ENCODE data around the gene TEX19. TPM values are rescaled to one million over a fixed set of nuclear protein-coding genes. Genes with fewer than 3 reads are reported as not detected.

The TEX19 gene
- total RNA-seq, 1 donor, result under 0.01 TPM

- Histone ChIP-seq H2AFZ (ENCODE audit: low read length) (no peak overlapping the region), H3K27me3 (ENCODE audit: insufficient read depth, low read length) (peaks cover 9% of the 10 kb centered on the region), H3K79me2 (ENCODE audit: insufficient read depth, low read length) (no peaks in the 10 kb centered on the region), H3K9me3 (ENCODE audit: low read depth, low read length) (no peaks in the 10 kb centered on the region), H4K20me1 (ENCODE audit: insufficient read depth, low read length) (no peaks in the 10 kb centered on the region), H3K4me2 (ENCODE audit: insufficient read depth, low read length) (no peak overlapping the region), H3K4me3 (ENCODE audit: insufficient read depth, low read length) (no peak overlapping the region), H3K27ac (ENCODE audit: low read depth, low read length) (no peak overlapping the region), H3K36me3 (ENCODE audit: insufficient read depth, low read length) (no peaks in the 10 kb centered on the region), H3K4me1 (ENCODE audit: insufficient read depth, low read length) (no peaks in the 10 kb centered on the region)
- no peak for DNase-seq (ENCODE audit: insufficient read length, low spot score, missing footprints)
- no peak for TF ChIP-seq CTCF (IDR thresholded peaks at IDR 0.05; ENCODE audit: extremely low read depth, low read depth, low read length)
These were observed 36.3 kb upstream of the TEX19 start for GRCh38 chr17:82322526-82323453.

GRCh38 chr17:82323514-82324234 is 35.4 kb upstream of the TEX19 start:
- Histone ChIP-seq H3K27me3 (ENCODE audit: insufficient read depth, low read length) (peaks cover 9% of the 10 kb centered on the region), H3K27ac (ENCODE audit: low read depth, low read length) (no peak overlapping the region), H3K36me3 (ENCODE audit: insufficient read depth, low read length) (no peaks in the 10 kb centered on the region), H2AFZ (ENCODE audit: low read length) (no peak overlapping the region), H3K9me3 (ENCODE audit: low read depth, low read length) (no peaks in the 10 kb centered on the region), H4K20me1 (ENCODE audit: insufficient read depth, low read length) (no peaks in the 10 kb centered on the region), H3K4me3 (ENCODE audit: insufficient read depth, low read length) (no peak overlapping the region), H3K4me2 (ENCODE audit: insufficient read depth, low read length) (no peak overlapping the region), H3K4me1 (ENCODE audit: insufficient read depth, low read length) (no peaks in the 10 kb centered on the region), H3K79me2 (ENCODE audit: insufficient read depth, low read length) (no peaks in the 10 kb centered on the region)
- no peak for TF ChIP-seq CTCF (IDR thresholded peaks at IDR 0.05; ENCODE audit: extremely low read depth, low read depth, low read length)
- DNase-seq (ENCODE audit: insufficient read length, low spot score, missing footprints), result peak; percentile 86

GRCh38 chr17:82324566-82325285 is 34.3 kb upstream of the TEX19 start:
- Histone ChIP-seq H3K4me1 (ENCODE audit: insufficient read depth, low read length) (no peaks in the 10 kb centered on the region), H3K36me3 (ENCODE audit: insufficient read depth, low read length) (no peaks in the 10 kb centered on the region), H3K79me2 (ENCODE audit: insufficient read depth, low read length) (no peaks in the 10 kb centered on the region), H2AFZ (ENCODE audit: low read length) (no peak overlapping the region), H3K9me3 (ENCODE audit: low read depth, low read length) (no peaks in the 10 kb centered on the region), H4K20me1 (ENCODE audit: insufficient read depth, low read length) (no peaks in the 10 kb centered on the region), H3K27ac (ENCODE audit: low read depth, low read length) (no peak overlapping the region), H3K4me3 (ENCODE audit: insufficient read depth, low read length) (no peak overlapping the region), H3K27me3 (ENCODE audit: insufficient read depth, low read length) (peaks cover 9% of the 10 kb centered on the region), H3K4me2 (ENCODE audit: insufficient read depth, low read length) (no peak overlapping the region)
- TF ChIP-seq CTCF (IDR thresholded peaks at IDR 0.05; ENCODE audit: extremely low read depth, low read depth, low read length), result no peak
- DNase-seq (ENCODE audit: insufficient read length, low spot score, missing footprints), result peak; percentile 86

All from osteoblast (primary cell).